ENCODE data around the gene YIPF1. TPM values are rescaled to one million over a fixed set of nuclear protein-coding genes. Genes with fewer than 3 reads are reported as not detected.
"Not testable (repeated sequence)": the region's sequence is repeated elsewhere in the genome, so short reads cannot be mapped to it uniquely, and the experiment has no call there.

The YIPF1 gene
- total RNA-seq, 4 donors from 2014 or later: 11.7 to 30.0 (median 19.5) TPM

DNA sequence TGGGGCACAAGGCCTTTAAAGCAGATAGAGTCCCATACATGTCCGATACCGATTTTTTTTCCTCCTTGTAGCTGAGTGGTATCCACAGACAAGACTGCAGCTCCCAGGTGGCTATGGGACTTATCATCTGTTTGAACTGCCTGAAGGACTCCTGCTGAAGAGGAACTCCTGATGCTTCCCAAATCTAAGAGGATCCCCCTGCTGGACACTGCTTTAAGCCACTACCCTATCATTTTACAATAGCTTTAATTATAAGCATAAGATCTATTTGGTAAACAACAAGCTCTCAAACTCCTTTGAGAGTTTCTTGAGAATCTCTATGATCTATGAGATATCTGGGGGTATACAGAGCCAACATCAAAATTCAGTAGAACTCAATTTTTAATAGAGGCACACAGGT lies 63.2 kb downstream of the YIPF1 start:
- TF ChIP-seq POLR2A (IDR thresholded peaks at IDR 0.05): no peak
- TF ChIP-seq, protein P1, sequence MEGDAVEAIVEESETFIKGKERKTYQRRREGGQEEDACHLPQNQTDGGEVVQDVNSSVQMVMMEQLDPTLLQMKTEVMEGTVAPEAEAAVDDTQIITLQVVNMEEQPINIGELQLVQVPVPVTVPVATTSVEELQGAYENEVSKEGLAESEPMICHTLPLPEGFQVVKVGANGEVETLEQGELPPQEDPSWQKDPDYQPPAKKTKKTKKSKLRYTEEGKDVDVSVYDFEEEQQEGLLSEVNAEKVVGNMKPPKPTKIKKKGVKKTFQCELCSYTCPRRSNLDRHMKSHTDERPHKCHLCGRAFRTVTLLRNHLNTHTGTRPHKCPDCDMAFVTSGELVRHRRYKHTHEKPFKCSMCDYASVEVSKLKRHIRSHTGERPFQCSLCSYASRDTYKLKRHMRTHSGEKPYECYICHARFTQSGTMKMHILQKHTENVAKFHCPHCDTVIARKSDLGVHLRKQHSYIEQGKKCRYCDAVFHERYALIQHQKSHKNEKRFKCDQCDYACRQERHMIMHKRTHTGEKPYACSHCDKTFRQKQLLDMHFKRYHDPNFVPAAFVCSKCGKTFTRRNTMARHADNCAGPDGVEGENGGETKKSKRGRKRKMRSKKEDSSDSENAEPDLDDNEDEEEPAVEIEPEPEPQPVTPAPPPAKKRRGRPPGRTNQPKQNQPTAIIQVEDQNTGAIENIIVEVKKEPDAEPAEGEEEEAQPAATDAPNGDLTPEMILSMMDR (IDR thresholded peaks at IDR 0.05): no peak
- WGBS, 2 donors: 94 to 95% methylated on average over 2 of the region's 2 CpGs

DNA sequence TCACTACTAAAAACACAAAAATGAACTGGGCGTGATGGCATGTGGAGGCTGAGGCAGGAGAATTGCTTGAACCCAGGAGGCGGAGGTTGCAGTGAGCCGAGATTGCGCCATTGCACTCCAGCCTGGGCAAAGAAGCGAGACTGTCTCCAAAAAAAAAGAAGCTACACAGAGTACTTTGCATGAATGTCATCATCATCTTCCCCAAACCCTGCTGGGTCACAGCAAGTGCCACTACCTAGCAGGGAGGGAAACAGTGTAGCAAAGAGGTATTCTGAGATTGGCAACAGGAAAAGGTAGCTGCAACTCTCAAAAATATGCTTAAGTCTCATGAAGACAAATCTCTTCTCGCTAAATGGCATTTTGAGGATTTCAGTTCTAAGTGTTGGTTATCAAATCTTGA lies 64.3 kb downstream of the YIPF1 start:
- DNase-seq (ENCODE audit: low spot score in 2 of 2): no peak
- intact Hi-C loops (cut with DNase I; ENCODE audit: low total_unique reads): no loop called here
- TF ChIP-seq, protein P1 (IDR thresholded peaks at IDR 0.05): no peak
- TF ChIP-seq POLR2A (IDR thresholded peaks at IDR 0.05): no peak
- 96 to 98% methylated on average over 6 of the region's 6 CpGs for WGBS, 2 donors
- H3K4me3 ChIP-seq (ENCODE audit: low read depth, poor library complexity, severe bottlenecking): no peak overlapping the region

More for the DNA sequence above, 63.2 kb downstream of the YIPF1 start:
- DNase-seq (ENCODE audit: low spot score in 2 of 2): no peak
- no peak overlapping the region for H3K4me3 ChIP-seq (ENCODE audit: low read depth, poor library complexity, severe bottlenecking)
- intact Hi-C loops (cut with DNase I; ENCODE audit: low total_unique reads): no loop called here

DNA sequence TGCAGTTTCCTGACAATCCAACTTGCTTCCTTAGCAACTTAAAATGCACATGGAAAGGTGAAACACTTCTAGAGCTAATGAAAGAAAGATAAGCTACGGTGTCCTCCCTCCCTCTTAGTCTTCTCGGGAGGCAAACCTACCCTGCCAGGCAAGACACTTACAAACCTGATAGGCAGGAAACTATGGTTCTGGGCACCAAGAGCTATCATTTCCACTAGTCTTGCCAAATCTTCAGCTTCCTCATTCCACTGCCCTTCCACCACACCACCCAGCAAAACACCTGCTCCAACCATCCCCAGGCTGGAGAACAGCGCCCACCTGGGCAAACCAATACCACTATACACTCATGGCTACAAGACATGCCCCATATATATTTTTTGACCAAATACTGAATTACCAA lies 66.7 kb downstream of the YIPF1 start:
- H3K4me3 ChIP-seq (ENCODE audit: low read depth, poor library complexity, severe bottlenecking): no peak overlapping the region
- no peak for DNase-seq (ENCODE audit: low spot score in 2 of 2)
- no peak for TF ChIP-seq POLR2A (IDR thresholded peaks at IDR 0.05)
- TF ChIP-seq, protein P1 (IDR thresholded peaks at IDR 0.05): no peak
- intact Hi-C loops (cut with DNase I; ENCODE audit: low total_unique reads): no loop called here
- WGBS, 2 donors: 69 to 74% methylated on average over 3 of the region's 3 CpGs

DNA sequence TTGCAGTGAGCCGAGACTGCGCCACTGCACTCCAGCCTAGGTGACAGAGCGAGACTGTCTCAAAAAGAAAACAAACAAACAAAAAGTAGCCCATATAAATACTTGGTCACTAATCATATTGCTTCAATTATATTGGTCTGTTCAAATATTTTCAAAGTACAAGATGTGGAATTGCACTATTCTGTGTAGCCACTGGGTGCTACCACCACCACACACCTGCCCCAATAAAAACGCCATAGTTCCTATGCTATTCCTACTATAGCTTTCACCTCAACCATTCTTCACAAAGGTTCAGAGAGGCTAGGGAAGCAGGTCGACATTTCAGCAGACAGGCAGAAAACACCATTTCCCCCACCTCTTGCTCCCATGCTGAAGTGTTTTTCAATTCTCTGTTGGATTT lies 68.2 kb downstream of the YIPF1 start:
- 93 to 96% methylated on average over 5 of the region's 5 CpGs for WGBS, 2 donors

DNA sequence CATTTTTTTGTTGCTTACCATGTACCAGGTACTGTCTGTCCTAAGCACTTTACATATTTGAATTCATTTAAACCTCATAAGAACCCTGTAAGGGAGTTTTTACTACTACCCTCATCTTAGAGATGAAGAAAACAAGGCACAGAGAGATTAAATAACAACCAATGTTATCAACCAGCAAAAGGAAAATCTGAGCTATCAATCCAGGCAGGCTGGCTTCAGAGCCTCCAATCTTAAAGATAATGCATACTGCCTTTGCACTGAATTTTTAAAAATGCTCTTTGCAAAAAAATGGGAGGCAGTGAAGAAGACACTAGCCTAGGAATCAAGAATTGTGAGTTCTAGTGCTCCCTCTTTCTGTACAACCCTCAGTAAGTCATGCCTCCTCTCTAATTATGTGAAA lies 70.2 kb downstream of the YIPF1 start:
- TF ChIP-seq POLR2A (IDR thresholded peaks at IDR 0.05): no peak
- TF ChIP-seq, protein P1 (IDR thresholded peaks at IDR 0.05): no peak
- DNase-seq (ENCODE audit: low spot score in 2 of 2): no peak
- intact Hi-C loops (cut with DNase I; ENCODE audit: low total_unique reads): no loop called here
- H3K4me3 ChIP-seq (ENCODE audit: low read depth, poor library complexity, severe bottlenecking): no peak overlapping the region

More for the DNA sequence above, 68.2 kb downstream of the YIPF1 start:
- no peak for TF ChIP-seq POLR2A (IDR thresholded peaks at IDR 0.05)
- TF ChIP-seq, protein P1 (IDR thresholded peaks at IDR 0.05): no peak
- DNase-seq (ENCODE audit: low spot score in 2 of 2): no peak
- no peak overlapping the region for H3K4me3 ChIP-seq (ENCODE audit: low read depth, poor library complexity, severe bottlenecking)
- intact Hi-C loops (cut with DNase I; ENCODE audit: low total_unique reads): no loop called here

DNA sequence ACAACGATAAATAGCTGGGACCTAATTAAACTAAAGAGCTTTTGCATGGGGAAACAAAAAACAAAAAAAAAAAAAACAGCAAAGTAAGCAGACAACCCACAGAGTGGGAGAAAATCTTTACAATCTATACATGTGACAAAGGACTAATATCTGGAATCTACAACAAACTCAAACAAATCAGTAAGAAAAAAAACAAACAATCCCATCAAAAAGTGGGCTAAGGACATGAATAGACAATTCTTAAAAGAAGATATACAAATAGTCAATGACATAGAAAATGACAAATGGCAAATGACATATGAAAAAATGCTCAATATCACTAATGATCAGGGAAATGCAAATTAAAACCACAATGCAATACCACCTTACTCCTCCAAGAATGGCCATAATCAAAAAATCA lies 73.0 kb downstream of the YIPF1 start:
- DNase-seq (ENCODE audit: low spot score in 2 of 2); H3K4me3 ChIP-seq (ENCODE audit: low read depth, poor library complexity, severe bottlenecking); intact Hi-C loops (cut with DNase I; ENCODE audit: low total_unique reads): not testable (repeated sequence)
- 95 to 96% methylated on average over 1 of the region's 1 CpG for WGBS, 2 donors

DNA sequence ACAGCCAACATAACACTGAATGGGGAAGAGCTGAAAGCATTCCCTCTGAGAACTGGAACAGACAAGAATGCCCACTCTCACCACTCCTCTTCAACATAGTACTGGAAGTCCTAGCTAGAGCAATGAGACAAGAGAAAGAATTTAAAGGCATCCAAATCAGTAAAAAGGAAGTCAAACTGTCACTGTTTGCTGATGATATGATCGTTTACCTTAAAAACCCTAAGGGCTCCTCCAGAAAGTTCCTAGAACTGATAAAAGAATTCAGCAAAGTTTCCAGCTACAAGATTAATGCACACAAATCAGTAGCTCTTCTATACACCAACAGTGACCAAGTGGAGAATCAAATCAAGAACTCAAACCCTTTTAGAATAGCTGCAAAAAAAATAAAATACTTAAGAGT lies 74.1 kb downstream of the YIPF1 start:
- H3K4me3 ChIP-seq (ENCODE audit: low read depth, poor library complexity, severe bottlenecking); intact Hi-C loops (cut with DNase I; ENCODE audit: low total_unique reads); DNase-seq (ENCODE audit: low spot score in 2 of 2): not testable (repeated sequence)
- 67 to 73% methylated on average over 1 of the region's 1 CpG for WGBS, 2 donors
